K562 (cell line): Measurements from ENCODE around the gene SYNRG. TPM values are rescaled to one million over a fixed set of nuclear protein-coding genes. Genes with fewer than 3 reads are reported as not detected.

Experiments used
- ATAC-seq: fragments of 200-7000 bp; cut with Tn5 transposase; 3 replicates; pipeline ENCODE4 v1.9.1; 2020; ENCODE audit warnings: moderate library complexity
- BruUV-seq: library from RNA; stranded (reverse); fragments of 400-500 nt; replicated peaks from 2 replicates; lab custom pipeline; 2021; lab: Mats Ljungman, UMichigan
- CTCF ChIA-PET: fragments of 300-600 bp; formaldehyde crosslinking; extraction: SDS; loops from one replicate; lab custom pipeline; 2021; ENCODE audit warnings: low intra/inter-chr PET ratio; lab: Yijun Ruan, JAX
- POLR2A ChIA-PET: fragments of 300-600, 350-650 bp; sonication (Branson Sonifier 250); formaldehyde crosslinking; extraction: SDS; loops from one replicate; lab custom pipeline; 2021; ENCODE audit warnings: antibody characterized with exemption, inconsistent platforms; lab: Yijun Ruan, JAX
- DNase-seq, 4 experiments: peaks; one replicate each; pipeline versions ENCODE4 v3.0.0 to v3.0.0-alpha.2; 2011 to 2018; ENCODE audit warnings: low spot score in 3 of 4, mixed read lengths in 3 of 4; ENCODE audit errors: extremely low read depth in 1 of 4
- FAIRE-seq: peaks from 2 replicates; lab custom pipeline; 2011; peaks lifted over from hg19 to GRCh38; lab: Jason Lieb, UNC
- H2AFZ ChIP-seq: 2 replicates; pipeline ENCODE4 v1.6.0; 2011; ENCODE audit warnings: low read depth, low read length, control low read depth, inconsistent platforms
- H3K27ac ChIP-seq: fragments of 200-600 bp; 3 replicates; pipeline ENCODE4 v1.8.0; 2011; ENCODE audit warnings: low read depth, mild to moderate bottlenecking, control low read depth, inconsistent platforms, low read length, moderate library complexity, mixed read lengths; ENCODE audit errors: extremely low read depth
- H3K27me3 ChIP-seq, 2 experiments: fragments of 300-600 bp in 1 of 2; 2 replicates in 1 of 2; 3 replicates in 1 of 2; pipeline versions ENCODE4 v1.6.0 to v1.8.0; 2011; ENCODE audit warnings: inconsistent platforms in 2 of 2, low read length in 2 of 2, mild to moderate bottlenecking in 1 of 2, mixed read lengths in 1 of 2, moderate library complexity in 1 of 2; ENCODE audit not compliant: control insufficient read depth in 2 of 2, insufficient read depth in 2 of 2
- H3K36me3 ChIP-seq: fragments of 300-600 bp; 3 replicates; pipeline ENCODE4 v1.8.0; 2011; ENCODE audit warnings: mild to moderate bottlenecking, low read length, inconsistent platforms; ENCODE audit not compliant: control insufficient read depth, insufficient read depth
- H3K4me1 ChIP-seq, 2 experiments: fragments of 200-600 bp in 1 of 2; replicated peaks in 1 of 2; 2 replicates in 1 of 2; 3 replicates in 1 of 2; pipeline versions ENCODE4 v1.5.1 to v1.8.0; 2011; ENCODE audit warnings: inconsistent platforms in 2 of 2, low read length in 2 of 2, mild to moderate bottlenecking in 1 of 2, mixed read lengths in 1 of 2, moderate library complexity in 1 of 2; ENCODE audit not compliant: control insufficient read depth in 2 of 2, insufficient read depth in 2 of 2
- H3K4me2 ChIP-seq: 2 replicates; pipeline ENCODE4 v1.6.1; 2011; ENCODE audit warnings: low read length, control low read depth, inconsistent platforms, mixed read lengths; ENCODE audit not compliant: insufficient read depth
- H3K4me3 ChIP-seq: fragments of 200-600 bp; sonication (generic), shearing (Covaris generic); 2 replicates; pipeline ENCODE4 v1.5.1; 2016; ENCODE audit warnings: control low read depth, inconsistent platforms
- H3K79me2 ChIP-seq: fragments of 200-600 bp; 3 replicates; pipeline ENCODE4 v1.8.0; 2011; ENCODE audit warnings: low read length, inconsistent platforms; ENCODE audit not compliant: control insufficient read depth, insufficient read depth
- H3K9ac ChIP-seq, 2 experiments: 2 replicates each; pipeline versions ENCODE4 v1.6.0 to v1.6.1; 2011; ENCODE audit warnings: low read depth in 2 of 2, low read length in 2 of 2, control low read depth in 1 of 2, inconsistent platforms in 1 of 2, mild to moderate bottlenecking in 1 of 2, mixed read lengths in 1 of 2; ENCODE audit not compliant: insufficient read depth in 1 of 2
- H3K9me1 ChIP-seq: one replicate; pipeline ENCODE4 v1.6.0; 2011; ENCODE audit warnings: inconsistent platforms, mild to moderate bottlenecking, low read length, moderate library complexity; ENCODE audit not compliant: control insufficient read depth, insufficient read depth
- H3K9me3 ChIP-seq: replicated peaks from 2 replicates; pipeline ENCODE4 v1.5.1; 2011; ENCODE audit warnings: low read depth, low read length, inconsistent platforms; ENCODE audit not compliant: control insufficient read depth, insufficient read depth
- H4K20me1 ChIP-seq: replicated peaks from 2 replicates; pipeline ENCODE4 v1.6.1; 2011; ENCODE audit warnings: low read length, inconsistent platforms, mixed read lengths; ENCODE audit not compliant: control insufficient read depth, insufficient read depth
- BMI1 ChIP-seq: fragments of 150-350 bp; IDR thresholded peaks from 2 replicates; pipeline ENCODE4 v1.6.1; 2014; ENCODE audit warnings: low read length
- BRF1 ChIP-seq: IDR thresholded peaks from 3 replicates; pipeline ENCODE4 v1.6.1; 2011; ENCODE audit warnings: borderline replicate concordance, mild to moderate bottlenecking; ENCODE audit not compliant: insufficient read length; ENCODE audit errors: extremely low read depth
- COPS2 ChIP-seq: fragments of 450-650 bp; conservative IDR thresholded peaks from 2 replicates; pipeline ENCODE4 v1.6.1; 2016; ENCODE audit warnings: mild to moderate bottlenecking, moderate library complexity
- EWSR1 ChIP-seq: fragments of 450-650 bp; IDR thresholded peaks from 2 replicates; pipeline ENCODE4 v1.6.1; 2018; ENCODE audit warnings: borderline replicate concordance, mild to moderate bottlenecking, low read depth, moderate library complexity; ENCODE audit not compliant: partially characterized antibody
- GTF2F1 ChIP-seq: IDR thresholded peaks from 2 replicates; pipeline ENCODE4 v1.6.1; 2011; ENCODE audit warnings: low read depth, low read length, improper control_type of control experiment
- HNRNPL ChIP-seq: fragments of 200-400 bp; formaldehyde crosslinking; IDR thresholded peaks from 2 replicates; pipeline ENCODE4 v1.6.1; 2017; ENCODE audit warnings: low read depth, mild to moderate bottlenecking, low read length
- MCM2 ChIP-seq: fragments of 450-650 bp; IDR thresholded peaks from 2 replicates; pipeline ENCODE4 v1.6.1; 2017; ENCODE audit warnings: low read depth, mild to moderate bottlenecking
- MTA1 ChIP-seq: fragments of 450-650 bp; IDR thresholded peaks from 2 replicates; pipeline ENCODE4 v1.6.1; 2017; ENCODE audit warnings: borderline replicate concordance
- POLR2A ChIP-seq: fragments of 450-650 bp; conservative IDR thresholded peaks from 2 replicates; pipeline ENCODE4 v1.6.1; 2016
- PTBP1 ChIP-seq: fragments of 200-400 bp; formaldehyde crosslinking; IDR thresholded peaks from 2 replicates; pipeline ENCODE4 v1.6.1; 2017; ENCODE audit warnings: low read depth, low read length
- RBM14 ChIP-seq: fragments of 200-400 bp; formaldehyde crosslinking; IDR thresholded peaks from 2 replicates; pipeline ENCODE4 v1.6.1; 2018; ENCODE audit warnings: low read depth, mild to moderate bottlenecking, low read length, moderate library complexity, borderline replicate concordance; ENCODE audit not compliant: insufficient read depth
- RFX5 ChIP-seq: IDR thresholded peaks from 2 replicates; pipeline ENCODE4 v1.6.1; 2011; ENCODE audit warnings: low read depth, mild to moderate bottlenecking, improper control_type of control experiment, low read length
- SPI1 ChIP-seq: IDR thresholded peaks from 2 replicates; pipeline ENCODE4 v1.6.1; 2011; ENCODE audit warnings: low read depth, low read length, control low read depth, borderline replicate concordance
- ZBTB49 ChIP-seq: sonication (generic); formaldehyde crosslinking; IDR thresholded peaks from 2 replicates; pipeline ENCODE4 v1.8.0; 2022; ENCODE audit warnings: missing genetic modification reagents, mild to moderate bottlenecking, borderline replicate concordance
- ZNF445 ChIP-seq: fragments of 250-450 bp; sonication (Bioruptor Pico); IDR thresholded peaks from 2 replicates; pipeline ENCODE4 v1.4.0; 2020; ENCODE audit warnings: low read depth, mild to moderate bottlenecking, moderate library complexity
- ZNF740 ChIP-seq, 3 experiments: fragments of 200-800 bp in 1 of 3; sonication (Bioruptor generic) in 1 of 3; sonication (generic) in 1 of 3; formaldehyde crosslinking in 1 of 3; IDR thresholded peaks; 2 replicates each; pipeline versions ENCODE4 v1.6.1 to v1.8.0; 2016 to 2022; ENCODE audit warnings: mild to moderate bottlenecking in 2 of 3, missing compliant biosample characterization in 2 of 3, missing genetic modification characterization in 2 of 3, missing genetic modification reagents in 1 of 3
- ZNF79 ChIP-seq: fragments of 250-450 bp; sonication (Bioruptor Pico); IDR thresholded peaks from 2 replicates; pipeline ENCODE4 v1.4.0; 2020; ENCODE audit warnings: low read depth, mild to moderate bottlenecking, moderate library complexity
- WGBS: fragments of 100-300 bp; shearing (Covaris generic); methylation state at CpG from one replicate; pipeline ENCODE4 v1.1.6; 2016; ENCODE audit warnings: low coverage, mixed read lengths; ENCODE audit not compliant: insufficient coverage; ENCODE audit errors: missing lambda C conversion rate; 5-methylcytosine and 5-hydroxymethylcytosine counted together
- in situ Hi-C: fragments of 300-500 bp; cut with MboI; formaldehyde crosslinking; loops from 4 replicates; pipeline ENCODE4 v1.15.0; 2018; ENCODE audit warnings: inconsistent platforms, mixed read lengths
- intact Hi-C: fragments of 100-400 bp; cut with micrococcal nuclease; formaldehyde crosslinking; loops from 2 replicates; pipeline ENCODE4 v1.14.2; 2022
- polyA plus RNA-seq, 8 experiments: library from polyadenylated mRNA; depleted of rRNA in 4 of 8; stranded (reverse) in 5 of 8; unstranded in 3 of 8; fragments of >200 nt; fragmentation: Nextera tagmentation in 2 of 8; fragmentation: Illumina TruSeq in 1 of 8; extraction: Ambion mirVana in 2 of 8; extraction: Trizol in 1 of 8; gene quantifications; 2 replicates each; pipeline versions ENCODE4 v1.2.1 to v1.2.3, GENCODE V29; 2011 to 2014; ENCODE audit warnings: inconsistent platforms in 1 of 8, missing spikeins in 1 of 8
- total RNA-seq, 7 experiments: library from RNA; depleted of rRNA in 6 of 7; stranded (reverse); fragments of >200 nt in 6 of 7; fragmentation: Illumina TruSeq in 2 of 7; extraction: Trizol in 2 of 7; gene quantifications; 2 replicates each; pipeline versions ENCODE4 v1.2.1 to v1.2.3, GENCODE V29; 2011 to 2021; ENCODE audit warnings: low replicate concordance in 1 of 7

SYNRG gene
- total and polyA plus RNA-seq, 9 of the 15 experiments (the other 6 are each of a cell fraction or from before 2014, with no cell fraction given): 2.9 to 28.2 (median 15.1) TPM

- in situ Hi-C loops (no loop called here), intact Hi-C loops (no loop called here)
- DNase-seq (peak; percentile 52 to 89 (median 68)), FAIRE-seq (no peak), ATAC-seq (peak; percentile 78)
- TSS peak; percentile 49 for BruUV-seq
- H3K9me1 ChIP-seq: no peaks in the 10 kb centered on the region
- no peaks in the 10 kb centered on the region for H3K27me3 ChIP-seq
- WGBS: under 1% methylated on average over 24 of the region's 24 CpGs
- no peaks in the 10 kb centered on the region for H3K36me3 ChIP-seq
- H2AFZ ChIP-seq: peak overlapping the region; percentile 80
- CTCF ChIA-PET: no interaction called here
- peaks cover 11 to 24% of the 10 kb centered on the region in 2 experiments; a peak in 4 of 5 replicates for H3K4me1 ChIP-seq
- peak overlapping the region; percentile 79 for H3K27ac ChIP-seq
- H3K4me2 ChIP-seq: peak overlapping the region; percentile 90
- no peaks in the 10 kb centered on the region for H4K20me1 ChIP-seq
- POLR2A ChIA-PET: interaction anchor here (0.5 to 1.5 kb wide), 14 partner anchors 9 to 117 kb away, joined by 3 to 5 read pairs (median 4); partner anchors contain the start of genes ACACA and TADA2A
- H3K9me3 ChIP-seq: no peaks in the 10 kb centered on the region
- peak overlapping the region; percentile 61 to 90 for H3K9ac ChIP-seq
- H3K79me2 ChIP-seq: peaks cover 57% of the 10 kb centered on the region
- peak overlapping the region; percentile 74 for H3K4me3 ChIP-seq
- no peak for TF ChIP-seq MCM2
- TF ChIP-seq BRF1: no peak
- TF ChIP-seq MTA1: no peak
- TF ChIP-seq BMI1: no peak
- TF ChIP-seq ZNF445 (CRISPR knock-in tag): no peak
- no peak for TF ChIP-seq COPS2
- TF ChIP-seq EWSR1: no peak
- no peak for TF ChIP-seq RBM14
- no peak for TF ChIP-seq PTBP1
- TF ChIP-seq HNRNPL: no peak
- TF ChIP-seq RFX5: no peak
- peak; percentile 62 for TF ChIP-seq POLR2A
- no peak for TF ChIP-seq ZBTB49 (CRISPR knock-in tag)
- no peak for TF ChIP-seq GTF2F1
- no peak for TF ChIP-seq SPI1
- no peak for TF ChIP-seq ZNF79
- TF ChIP-seq ZNF740 (CRISPR knock-in tag; IDR thresholded peaks at IDR 0.05): no peak
- no peak for TF ChIP-seq ZNF740 (tag; IDR thresholded peaks at IDR 0.05)
These were observed 118.3 kb downstream of the SYNRG start for GRCh38 chr17:37490638-37491614.
